Liver (tissue), 9 donors: Measurements from ENCODE around the gene EMX2. TPM values are rescaled to one million over a fixed set of nuclear protein-coding genes. Genes with fewer than 3 reads are reported as not detected.

ENCODE experiments used
- DNase-seq: peaks from one replicate; pipeline ENCODE4 v3.0.0-alpha.2; 2017; ENCODE audit warnings: low spot score
- H3K27ac ChIP-seq, 2 donors: one replicate each; pipeline ENCODE4 v1.7.0; 2013; ENCODE audit warnings: inconsistent platforms in 2 of 2, low read length in 2 of 2, control low read depth in 1 of 2, low read depth in 1 of 2, mild to moderate bottlenecking in 1 of 2
- H3K27me3 ChIP-seq, 4 donors: one replicate each; pipeline versions ENCODE4 v1.6.1 to v1.7.0; 2013; ENCODE audit warnings: low read length in 3 of 4, inconsistent platforms in 1 of 4, mild to moderate bottlenecking in 1 of 4, moderate library complexity in 1 of 4; ENCODE audit not compliant: control insufficient read depth in 4 of 4, insufficient read depth in 4 of 4
- H3K36me3 ChIP-seq, 4 donors: one replicate each; pipeline versions ENCODE4 v1.6.1 to v1.7.0; 2013; ENCODE audit warnings: low read length in 3 of 4, mild to moderate bottlenecking in 3 of 4, low read depth in 1 of 4, moderate library complexity in 1 of 4; ENCODE audit not compliant: control insufficient read depth in 4 of 4, insufficient read depth in 3 of 4
- H3K4me1 ChIP-seq, 4 donors: one replicate each; pipeline versions ENCODE4 v1.6.1 to v1.7.0; 2013; ENCODE audit warnings: low read length in 3 of 4, mild to moderate bottlenecking in 3 of 4, moderate library complexity in 1 of 4; ENCODE audit not compliant: control insufficient read depth in 4 of 4, insufficient read depth in 4 of 4
- H3K4me3 ChIP-seq, 3 donors: one replicate each; pipeline versions ENCODE4 v1.6.1 to v1.7.0; 2013; ENCODE audit warnings: low read length in 3 of 3, control low read depth in 1 of 3, low read depth in 1 of 3, mild to moderate bottlenecking in 1 of 3
- H3K9ac ChIP-seq, 2 donors: one replicate each; pipeline ENCODE4 v1.7.0; 2013; ENCODE audit warnings: low read length in 2 of 2, mild to moderate bottlenecking in 2 of 2, moderate library complexity in 2 of 2, control low read depth in 1 of 2, low read depth in 1 of 2
- H3K9me3 ChIP-seq, 4 donors: one replicate each; pipeline versions ENCODE4 v1.6.1 to v1.7.0; 2013; ENCODE audit warnings: low read length in 3 of 4; ENCODE audit not compliant: control insufficient read depth in 4 of 4
- ATF3 ChIP-seq: IDR thresholded peaks from 2 replicates; pipeline ENCODE4 v1.6.1; 2016; ENCODE audit warnings: antibody characterized with exemption
- EGR1 ChIP-seq, 2 donors: IDR thresholded peaks; 2 replicates each; pipeline ENCODE4 v1.6.1; 2016 to 2018; ENCODE audit warnings: antibody characterized with exemption in 2 of 2, low read depth in 2 of 2
- FOXA1 ChIP-seq: IDR thresholded peaks from 2 replicates; pipeline ENCODE4 v1.6.1; 2016; ENCODE audit warnings: antibody characterized with exemption
- FOXA2 ChIP-seq: IDR thresholded peaks from 2 replicates; pipeline ENCODE4 v1.6.1; 2016; ENCODE audit warnings: antibody characterized with exemption
- HNF4A ChIP-seq, 2 donors: conservative IDR thresholded peaks; 2 replicates each; pipeline ENCODE4 v1.6.1; 2016; ENCODE audit warnings: antibody characterized with exemption in 2 of 2, mild to moderate bottlenecking in 2 of 2
- HNF4G ChIP-seq: IDR thresholded peaks from 2 replicates; pipeline ENCODE4 v1.6.1; 2016; ENCODE audit warnings: antibody characterized with exemption
- MAX ChIP-seq: IDR thresholded peaks from 2 replicates; pipeline ENCODE4 v1.6.1; 2016; ENCODE audit warnings: antibody characterized with exemption
- NR2F2 ChIP-seq: IDR thresholded peaks from 2 replicates; pipeline ENCODE4 v1.6.1; 2016; ENCODE audit warnings: antibody characterized with exemption
- RAD21 ChIP-seq, 2 donors: IDR thresholded peaks; 2 replicates each; pipeline ENCODE4 v1.6.1; 2016; ENCODE audit warnings: antibody characterized with exemption in 2 of 2, mild to moderate bottlenecking in 2 of 2
- REST ChIP-seq: IDR thresholded peaks from 2 replicates; pipeline ENCODE4 v1.6.1; 2016; ENCODE audit warnings: antibody characterized with exemption, mild to moderate bottlenecking
- SP1 ChIP-seq: IDR thresholded peaks from 2 replicates; pipeline ENCODE4 v1.6.1; 2018; ENCODE audit warnings: antibody characterized with exemption, mild to moderate bottlenecking
- YY1 ChIP-seq: IDR thresholded peaks from 2 replicates; pipeline ENCODE4 v1.6.1; 2016; ENCODE audit warnings: antibody characterized with exemption, mild to moderate bottlenecking
- ZBTB33 ChIP-seq: IDR thresholded peaks from 2 replicates; pipeline ENCODE4 v1.6.1; 2016; ENCODE audit warnings: antibody characterized with exemption
- WGBS: extraction: QIAGEN DNeasy Blood & Tissue Kit; methylation state at CpG from one replicate; pipeline ENCODE4 v1.1.7; 2013; 5-methylcytosine and 5-hydroxymethylcytosine counted together
- polyA plus RNA-seq, 2 donors: library from polyadenylated mRNA; stranded (reverse) in 1 of 2; unstranded in 1 of 2; fragments of 200-250 nt in 1 of 2; fragments of >200 nt in 1 of 2; fragmentation: Nextera tagmentation in 1 of 2; extraction: Ambion mirVana in 1 of 2; gene quantifications; one replicate each; pipeline versions ENCODE4 v1.2.1 to v1.2.3, GENCODE V29; 2013 to 2015
- total RNA-seq, 2 donors: library from RNA; depleted of rRNA; stranded (reverse); fragments of >200 nt; gene quantifications; one replicate each; pipeline ENCODE4 v1.2.3, GENCODE V29; 2014
- donor health status: healthy.
- donor health status: healthy.
- donor health status: healthy.
- donor health status: healthy.
- donor health status: healthy.

The EMX2 gene
- total and polyA plus RNA-seq, 4 donors = not detected

GRCh38 chr10:117537904-117538524, 4.5 kb upstream of the EMX2 start:
- Histone ChIP-seq H3K9ac (no peak overlapping the region), H3K36me3 (no peaks in the 10 kb centered on the region), H3K9me3 (no peaks in the 10 kb centered on the region), H3K4me1 (peaks cover 8 to 38% (median 22%) of the 10 kb centered on the region in 4 donors), H3K4me3 (peak overlapping the region in 1 of 3 donors; percentile 1), H3K27ac (no peak overlapping the region), H3K27me3 (peaks cover 13 to 48% (median 30%) of the 10 kb centered on the region in 4 donors)
- no peak for DNase-seq
- 10% methylated on average over 38 of the region's 38 CpGs for WGBS
- TF ChIP-seq FOXA2 (no peak), HNF4G (no peak), ATF3 (no peak), SP1 (no peak), REST (no peak), NR2F2 (no peak), EGR1 (IDR thresholded peaks at IDR 0.05; ENCODE audit: low read depth in 2 of 2) (no peak), MAX (no peak), FOXA1 (no peak), RAD21 (IDR thresholded peaks at IDR 0.05) (no peak), YY1 (no peak), ZBTB33 (no peak)

- WGBS = 8% methylated on average over 9 of the region's 9 CpGs
- Histone ChIP-seq H3K36me3 (no peaks in the 10 kb centered on the region), H3K4me3 (no peak overlapping the region), H3K9me3 (no peaks in the 10 kb centered on the region), H3K27me3 (peaks cover 13 to 43% (median 23%) of the 10 kb centered on the region in 4 donors), H3K9ac (no peak overlapping the region), H3K27ac (no peak overlapping the region), H3K4me1 (peaks cover 17 to 49% (median 33%) of the 10 kb centered on the region in 4 donors)
- no peak for DNase-seq
- TF ChIP-seq RAD21 (IDR thresholded peaks at IDR 0.05) (no peak), HNF4A (conservative IDR thresholded peaks at IDR 0.05) (peak; percentile 29 to 39)
These were observed 3.2 kb upstream of the EMX2 start for GRCh38 chr10:117539361-117539773.
